OCI-LY1 (cell line): Measurements from ENCODE around the gene ADAMTS17.

Experiments used
- H2AFZ ChIP-seq: fragments of 200-600 bp; sonication (generic), shearing (Covaris generic); 2 replicates; pipeline ENCODE4 v1.6.0; 2014; ENCODE audit warnings: antibody characterized with exemption, mild to moderate bottlenecking, low read length
- H3F3A ChIP-seq: fragments of 200-600 bp; sonication (generic), shearing (Covaris generic); 2 replicates; pipeline ENCODE4 v1.6.0; 2014; ENCODE audit warnings: mild to moderate bottlenecking, antibody characterized with exemption, low read length, moderate library complexity; ENCODE audit not compliant: insufficient read depth
- H3K27ac ChIP-seq: fragments of 200-600 bp; sonication (generic); 2 replicates; pipeline ENCODE4 v1.5.1; 2014; ENCODE audit warnings: low read length, mixed run types, mild to moderate bottlenecking, low read depth; ENCODE audit not compliant: poor library complexity, severe bottlenecking
- H3K27me3 ChIP-seq: fragments of 200-600 bp; sonication (generic); 2 replicates; pipeline ENCODE4 v1.6.0; 2014; ENCODE audit warnings: antibody characterized with exemption, mild to moderate bottlenecking, low read length, moderate library complexity; ENCODE audit not compliant: insufficient read depth
- H3K36me3 ChIP-seq: fragments of 200-600 bp; sonication (generic); 2 replicates; pipeline ENCODE4 v1.6.1; 2014; ENCODE audit warnings: mild to moderate bottlenecking, antibody characterized with exemption, low read length, moderate library complexity, mixed read lengths; ENCODE audit not compliant: insufficient read depth
- H3K4me1 ChIP-seq: fragments of 200-600 bp; sonication (generic); 2 replicates; pipeline ENCODE4 v1.5.1; 2014; ENCODE audit warnings: mild to moderate bottlenecking, low read length, moderate library complexity; ENCODE audit not compliant: insufficient read depth, severe bottlenecking
- H3K4me2 ChIP-seq: fragments of 200-600 bp; sonication (generic), shearing (Covaris generic); 2 replicates; pipeline ENCODE4 v1.6.1; 2014; ENCODE audit warnings: low read length
- H3K4me3 ChIP-seq: fragments of 200-600 bp; sonication (generic); 2 replicates; pipeline ENCODE4 v1.5.1; 2014; ENCODE audit warnings: low read length, low read depth, mild to moderate bottlenecking, mixed read lengths; ENCODE audit not compliant: poor library complexity, severe bottlenecking
- H3K79me2 ChIP-seq: fragments of 200-600 bp; shearing (Covaris generic); 2 replicates; pipeline ENCODE4 v1.6.1; 2016; ENCODE audit warnings: mixed run types, low read length, mixed read lengths; ENCODE audit not compliant: insufficient read depth
- H3K9ac ChIP-seq: fragments of 200-600 bp; sonication (generic), shearing (Covaris generic); 2 replicates; pipeline ENCODE4 v1.6.1; 2014; ENCODE audit warnings: mild to moderate bottlenecking, low read length, mixed read lengths
- H3K9me2 ChIP-seq: fragments of 200-600 bp; sonication (generic), shearing (Covaris generic); 2 replicates; pipeline ENCODE4 v1.6.1; 2014; ENCODE audit warnings: low read depth, mild to moderate bottlenecking, low read length, mixed read lengths
- H3K9me3 ChIP-seq: fragments of 200-600 bp; shearing (Covaris generic); 2 replicates; pipeline ENCODE4 v1.6.1; 2014; ENCODE audit warnings: low read length, mixed read lengths
- H4K20me1 ChIP-seq: fragments of 200-600 bp; sonication (generic), shearing (Covaris generic); 2 replicates; pipeline ENCODE4 v1.6.0; 2016; ENCODE audit warnings: mild to moderate bottlenecking, low read length; ENCODE audit not compliant: insufficient read depth
- CTCF ChIP-seq: fragments of 200-600 bp; sonication (generic), shearing (Covaris generic); IDR thresholded peaks from 2 replicates; pipeline ENCODE4 v1.5.1; 2017; ENCODE audit warnings: mild to moderate bottlenecking, antibody characterized with exemption, low read length, moderate library complexity, mixed read lengths
- EZH2 ChIP-seq: fragments of 200-600 bp; sonication (generic), shearing (Covaris generic); IDR thresholded peaks from 2 replicates; pipeline ENCODE4 v1.8.0; 2017; ENCODE audit warnings: borderline replicate concordance, mixed run types, mild to moderate bottlenecking, antibody characterized with exemption, low read length, moderate library complexity, mixed read lengths

ADAMTS17 gene

GRCh38 chr15:100061944-100062343 lies 279.8 kb downstream of the ADAMTS17 start:
- Histone ChIP-seq H3K27ac (no peak overlapping the region), H3K4me3 (no peak overlapping the region), H3K9ac (no peak overlapping the region), H3F3A (no peaks in the 10 kb centered on the region), H4K20me1 (no peaks in the 10 kb centered on the region), H3K27me3 (no peaks in the 10 kb centered on the region), H3K9me3 (no peaks in the 10 kb centered on the region), H3K9me2 (no peaks in the 10 kb centered on the region), H2AFZ (no peak overlapping the region), H3K4me2 (no peak overlapping the region), H3K4me1 (no peaks in the 10 kb centered on the region), H3K79me2 (no peaks in the 10 kb centered on the region), H3K36me3 (no peaks in the 10 kb centered on the region)
- no peak for TF ChIP-seq EZH2

- H2AFZ ChIP-seq: no peak overlapping the region
- no peak overlapping the region for H3K27ac ChIP-seq
- H3K36me3 ChIP-seq: no peaks in the 10 kb centered on the region
Measured at GRCh38 chr15:100060276-100060926, 281.4 kb downstream of the ADAMTS17 start.

GRCh38 chr15:100059521-100059920 lies 282.3 kb downstream of the ADAMTS17 start:
- H3K79me2 ChIP-seq: no peaks in the 10 kb centered on the region
- H3K9me3 ChIP-seq: no peaks in the 10 kb centered on the region
- H4K20me1 ChIP-seq: no peaks in the 10 kb centered on the region
- H2AFZ ChIP-seq: no peak overlapping the region
- TF ChIP-seq CTCF (no peak), EZH2 (no peak)
- no peaks in the 10 kb centered on the region for H3K36me3 ChIP-seq
- H3K27ac ChIP-seq: no peak overlapping the region
- H3K4me1 ChIP-seq: no peaks in the 10 kb centered on the region
- H3K9ac ChIP-seq: no peak overlapping the region
- H3K4me3 ChIP-seq: no peak overlapping the region
- no peaks in the 10 kb centered on the region for H3K9me2 ChIP-seq
- H3K27me3 ChIP-seq: no peaks in the 10 kb centered on the region; the same call in 1 of the 2 replicates
- no peaks in the 10 kb centered on the region for H3F3A ChIP-seq
- H3K4me2 ChIP-seq: no peak overlapping the region

More at GRCh38 chr15:100060276-100060926, 281.4 kb downstream of the ADAMTS17 start:
- Histone ChIP-seq H3K4me1 (no peaks in the 10 kb centered on the region), H3K27me3 (no peaks in the 10 kb centered on the region), H3K9ac (no peak overlapping the region), H3K79me2 (no peaks in the 10 kb centered on the region), H3K4me3 (no peak overlapping the region), H3F3A (no peaks in the 10 kb centered on the region), H3K9me3 (no peaks in the 10 kb centered on the region), H4K20me1 (no peaks in the 10 kb centered on the region), H3K9me2 (no peaks in the 10 kb centered on the region), H3K4me2 (no peak overlapping the region)
- TF ChIP-seq EZH2 (no peak), CTCF (no peak)

GRCh38 chr15:100059094-100059493 lies 282.7 kb downstream of the ADAMTS17 start:
- TF ChIP-seq EZH2 (no peak), CTCF (no peak)
- H3K4me3 ChIP-seq: no peak overlapping the region
- H3K36me3 ChIP-seq: no peaks in the 10 kb centered on the region
- no peak overlapping the region for H3K27ac ChIP-seq
- no peaks in the 10 kb centered on the region for H3K79me2 ChIP-seq
- H3K27me3 ChIP-seq: no peaks in the 10 kb centered on the region; the same call in 1 of the 2 replicates
- H3F3A ChIP-seq: no peaks in the 10 kb centered on the region
- no peaks in the 10 kb centered on the region for H4K20me1 ChIP-seq
- no peak overlapping the region for H2AFZ ChIP-seq
- H3K4me2 ChIP-seq: no peak overlapping the region
- H3K9me2 ChIP-seq: no peaks in the 10 kb centered on the region
- H3K9ac ChIP-seq: no peak overlapping the region
- H3K4me1 ChIP-seq: no peaks in the 10 kb centered on the region
- no peaks in the 10 kb centered on the region for H3K9me3 ChIP-seq
